H1 (cell line): Measurements from ENCODE around the gene MAPK13. TPM values are rescaled to one million over a fixed set of nuclear protein-coding genes. Genes with fewer than 3 reads are reported as not detected.

ENCODE experiments used
- CTCF ChIA-PET: fragments of 300-600 bp; sonication (Branson Sonifier 250); formaldehyde crosslinking; loops from one replicate; lab custom pipeline; 2021; ENCODE audit not compliant: partially characterized antibody; lab: Charles Lee
- POLR2A ChIA-PET: fragments of 300-600 bp; sonication (Branson Sonifier 250); formaldehyde crosslinking; loops from one replicate; lab custom pipeline; 2021; ENCODE audit warnings: inconsistent platforms; ENCODE audit not compliant: partially characterized antibody; lab: Charles Lee
- DNase-seq, 2 experiments: peaks; one replicate each; pipeline versions ENCODE4 v3.0.0 to v3.0.0-alpha.2; 2010 to 2022; ENCODE audit warnings: low spot score in 2 of 2, low read depth in 1 of 2, mixed read lengths in 1 of 2
- FAIRE-seq: peaks from 2 replicates; lab custom pipeline; 2011; peaks lifted over from hg19 to GRCh38; lab: Jason Lieb, UNC
- H2AFZ ChIP-seq: 2 replicates; pipeline ENCODE4 v1.8.1; 2012; ENCODE audit warnings: low read length, inconsistent platforms
- H2AK5ac ChIP-seq: 2 replicates; pipeline ENCODE4 v1.6.1; 2013; ENCODE audit warnings: low read depth, low read length
- H2BK120ac ChIP-seq: replicated peaks from 2 replicates; pipeline ENCODE3; 2013; ENCODE audit warnings: low read depth, low read length, inconsistent platforms
- H2BK12ac ChIP-seq: 2 replicates; pipeline ENCODE4 v1.6.1; 2013; ENCODE audit warnings: low read depth, low read length
- H2BK15ac ChIP-seq: 2 replicates; pipeline ENCODE4 v1.6.1; 2013; ENCODE audit warnings: low read length
- H2BK20ac ChIP-seq: 2 replicates; pipeline ENCODE4 v1.6.1; 2013; ENCODE audit warnings: low read length
- H2BK5ac ChIP-seq: 2 replicates; pipeline ENCODE4 v1.6.1; 2013; ENCODE audit warnings: low read depth, low read length
- H3K14ac ChIP-seq: 2 replicates; pipeline ENCODE4 v1.6.1; 2013; ENCODE audit warnings: inconsistent platforms; ENCODE audit not compliant: insufficient read length
- H3K18ac ChIP-seq: 2 replicates; pipeline ENCODE4 v1.6.1; 2013; ENCODE audit warnings: low read length; ENCODE audit errors: extremely low read depth
- H3K23ac ChIP-seq: 2 replicates; pipeline ENCODE4 v1.6.1; 2013; ENCODE audit warnings: inconsistent platforms; ENCODE audit not compliant: insufficient read length
- H3K23me2 ChIP-seq: 2 replicates; pipeline ENCODE4 v1.6.1; 2013; ENCODE audit warnings: low read depth, low read length
- H3K27ac ChIP-seq: 2 replicates; pipeline ENCODE4 v1.6.1; 2011; ENCODE audit warnings: low read depth, low read length, inconsistent platforms
- H3K27me3 ChIP-seq, 4 experiments: replicated peaks in 1 of 4; 1 replicate in 1 of 4; 2 replicates in 3 of 4; pipeline versions ENCODE4 v1.6.1 to v1.8.1; 2011 to 2013; ENCODE audit warnings: low read length in 3 of 4, mild to moderate bottlenecking in 3 of 4, inconsistent platforms in 2 of 4, mixed read lengths in 2 of 4, moderate library complexity in 1 of 4; ENCODE audit not compliant: control insufficient read depth in 3 of 4, insufficient read depth in 3 of 4; ENCODE audit errors: extremely low read depth in 1 of 4
- H3K36me3 ChIP-seq, 4 experiments: 2 replicates each; pipeline versions ENCODE4 v1.6.1 to v1.8.1; 2011 to 2013; ENCODE audit warnings: mild to moderate bottlenecking in 4 of 4, low read length in 3 of 4, moderate library complexity in 2 of 4, control low read depth in 1 of 4, inconsistent platforms in 1 of 4; ENCODE audit not compliant: insufficient read depth in 4 of 4, control insufficient read depth in 2 of 4
- H3K4ac ChIP-seq: replicated peaks from 2 replicates; pipeline ENCODE3; 2013; ENCODE audit warnings: low read length, low read depth, mixed read lengths, inconsistent platforms; ENCODE audit not compliant: insufficient read length
- H3K4me1 ChIP-seq, 4 experiments: replicated peaks in 1 of 4; 1 replicate in 1 of 4; 2 replicates in 3 of 4; pipeline versions ENCODE4 v1.6.1 to v1.8.1; 2011 to 2013; ENCODE audit warnings: low read length in 3 of 4, inconsistent platforms in 2 of 4, mixed read lengths in 1 of 4; ENCODE audit not compliant: insufficient read depth in 4 of 4, control insufficient read depth in 3 of 4
- H3K4me2 ChIP-seq, 2 experiments: 2 replicates each; pipeline versions ENCODE4 v1.6.1 to v1.8.1; 2011 to 2013; ENCODE audit warnings: low read depth in 2 of 2, low read length in 2 of 2, control low read depth in 1 of 2, inconsistent platforms in 1 of 2, mild to moderate bottlenecking in 1 of 2; ENCODE audit not compliant: insufficient read depth in 1 of 2
- H3K4me3 ChIP-seq, 4 experiments: fragments of 200-600, 300-600 bp in 1 of 4; sonication (generic), shearing (Covaris generic), sonication (Bioruptor Twin) in 1 of 4; 2 replicates each; pipeline versions ENCODE4 v1.5.1 to v1.8.1; 2011 to 2016; ENCODE audit warnings: low read length in 4 of 4, low read depth in 3 of 4, control low read depth in 2 of 4, inconsistent platforms in 2 of 4, mild to moderate bottlenecking in 2 of 4, mixed read lengths in 1 of 4, moderate library complexity in 1 of 4; ENCODE audit not compliant: insufficient read depth in 2 of 4; ENCODE audit errors: extremely low read depth in 1 of 4
- H3K56ac ChIP-seq: replicated peaks from 2 replicates; pipeline ENCODE3; 2013; ENCODE audit warnings: low read depth, mild to moderate bottlenecking, mixed read lengths, low read length, inconsistent platforms; ENCODE audit not compliant: insufficient read length
- H3K79me1 ChIP-seq: 2 replicates; pipeline ENCODE4 v1.6.1; 2013; ENCODE audit warnings: low read depth, low read length, control low read depth
- H3K79me2 ChIP-seq, 2 experiments: 2 replicates each; pipeline versions ENCODE4 v1.6.1 to v1.8.1; 2012 to 2013; ENCODE audit warnings: low read length in 2 of 2, mild to moderate bottlenecking in 2 of 2, inconsistent platforms in 1 of 2; ENCODE audit not compliant: insufficient read depth in 2 of 2, control insufficient read depth in 1 of 2
- H3K9ac ChIP-seq, 4 experiments: replicated peaks in 1 of 4; 1 replicate in 1 of 4; 2 replicates in 3 of 4; pipeline versions ENCODE4 v1.6.1 to v1.8.1; 2011 to 2013; ENCODE audit warnings: low read depth in 3 of 4, low read length in 3 of 4, control low read depth in 2 of 4, mild to moderate bottlenecking in 2 of 4, moderate library complexity in 2 of 4, inconsistent platforms in 1 of 4; ENCODE audit errors: extremely low read depth in 1 of 4
- H3K9me3 ChIP-seq, 2 experiments: 2 replicates each; pipeline versions ENCODE4 v1.6.1 to v1.8.1; 2012 to 2013; ENCODE audit warnings: mild to moderate bottlenecking in 2 of 2, moderate library complexity in 2 of 2, control low read depth in 1 of 2, inconsistent platforms in 1 of 2, low read depth in 1 of 2, low read length in 1 of 2, mixed read lengths in 1 of 2; ENCODE audit not compliant: insufficient read depth in 2 of 2
- H4K20me1 ChIP-seq, 2 experiments: replicated peaks in 1 of 2; 2 replicates each; pipeline versions ENCODE3 to v1.8.1; 2011 to 2013; ENCODE audit warnings: inconsistent platforms in 2 of 2, low read length in 2 of 2, mild to moderate bottlenecking in 1 of 2; ENCODE audit not compliant: insufficient read depth in 2 of 2, control insufficient read depth in 1 of 2
- H4K5ac ChIP-seq: 2 replicates; pipeline ENCODE4 v1.6.1; 2013; ENCODE audit warnings: low read length, low read depth, mixed read lengths, inconsistent platforms; ENCODE audit not compliant: insufficient read length
- H4K8ac ChIP-seq: 2 replicates; pipeline ENCODE4 v1.8.0; 2013; ENCODE audit warnings: mild to moderate bottlenecking, moderate library complexity, low read length, inconsistent platforms; ENCODE audit not compliant: insufficient read depth; ENCODE audit errors: extremely low read depth
- H4K91ac ChIP-seq: replicated peaks from 2 replicates; pipeline ENCODE3; 2013; ENCODE audit warnings: low read length, mixed read lengths, inconsistent platforms; ENCODE audit not compliant: insufficient read length
- BACH1 ChIP-seq: IDR thresholded peaks from 2 replicates; pipeline ENCODE4 v1.6.1; 2012; ENCODE audit warnings: low read length, improper control_type of control experiment
- CTBP2 ChIP-seq: IDR thresholded peaks from 2 replicates; pipeline ENCODE4 v1.7.0; 2011; ENCODE audit warnings: borderline replicate concordance, mild to moderate bottlenecking, moderate library complexity, mixed read lengths, low read length; ENCODE audit not compliant: insufficient read depth, insufficient read length
- CTCF ChIP-seq, 3 experiments: IDR thresholded peaks; 1 replicate in 2 of 3; 2 replicates in 1 of 3; pipeline versions ENCODE4 v1.5.1 to v1.6.1; 2011; ENCODE audit warnings: low read length in 3 of 3, mild to moderate bottlenecking in 3 of 3, inconsistent platforms in 2 of 3, low read depth in 1 of 3, moderate library complexity in 1 of 3; ENCODE audit not compliant: insufficient read depth in 1 of 3; ENCODE audit errors: control extremely low read depth in 1 of 3
- FOSL1 ChIP-seq: IDR thresholded peaks from 2 replicates; pipeline ENCODE4 v1.6.1; 2011; ENCODE audit warnings: mild to moderate bottlenecking, low read depth, low read length, moderate library complexity; ENCODE audit not compliant: insufficient read depth
- JUND ChIP-seq: IDR thresholded peaks from 2 replicates; pipeline ENCODE4 v1.6.1; 2011; ENCODE audit warnings: mild to moderate bottlenecking, improper control_type of control experiment, low read length
- KDM4A ChIP-seq: IDR thresholded peaks from one replicate; pipeline ENCODE4 v1.7.1; 2012; ENCODE audit warnings: low read depth, mild to moderate bottlenecking, moderate library complexity, low read length, inconsistent platforms; ENCODE audit not compliant: severe bottlenecking
- SUZ12 ChIP-seq: fragments of 200-600 bp; sonication (generic); IDR thresholded peaks from 2 replicates; pipeline ENCODE4 v1.6.1; 2012; ENCODE audit warnings: mild to moderate bottlenecking, inconsistent platforms, low read length, moderate library complexity, mixed read lengths
- YY1 ChIP-seq: IDR thresholded peaks from 2 replicates; pipeline ENCODE4 v1.6.1; 2011; ENCODE audit warnings: low read depth, mild to moderate bottlenecking, low read length
- WGBS, 2 experiments: shearing (Covaris generic) in 1 of 2; methylation state at CpG; one replicate each; pipeline versions ENCODE4 v1.1.6 to v1.1.7; 2013 to 2015; ENCODE audit warnings: low lambda C conversion rate in 2 of 2, mixed read lengths in 2 of 2, inconsistent platforms in 1 of 2, low coverage in 1 of 2, missing lambda C conversion rate in 1 of 2; ENCODE audit not compliant: insufficient replicate concordance in 2 of 2, insufficient coverage in 1 of 2, insufficient read length in 1 of 2; ENCODE audit errors: extremely low coverage in 1 of 2, missing lambda C conversion rate in 1 of 2; 5-methylcytosine and 5-hydroxymethylcytosine counted together
- polyA plus RNA-seq, 7 experiments: library from polyadenylated mRNA; depleted of rRNA in 3 of 7; stranded (reverse) in 5 of 7; unstranded in 2 of 7; fragments of >200 nt in 5 of 7; fragments of 200-250 nt in 2 of 7; gene quantifications; 1 replicate in 5 of 7; 2 replicates in 1 of 7; 4 replicates in 1 of 7; pipeline versions ENCODE4 v1.2.1 to v1.2.3, GENCODE V29; 2011 to 2013; ENCODE audit warnings: missing spikeins in 2 of 7, mixed read lengths in 2 of 7
- total RNA-seq: library from RNA; stranded (reverse); fragmentation: NEBNext Ultra II Directional; extraction: Animal tissue kit (Norgen Biotek cat#: 25700); gene quantifications from 2 replicates; pipeline ENCODE4 v1.2.1, GENCODE V29; 2021

MAPK13 gene
- total and polyA plus RNA-seq, 2 of the 8 experiments (the other 6 are each of a cell fraction or from before 2014, with no cell fraction given) = 10.1 to 14.1 TPM

GRCh38 chr6:36126553-36127458 lies 3.5 kb upstream of the MAPK13 start:
- no peak overlapping the region for H3K4me2 ChIP-seq
- H3K23ac ChIP-seq = no peak overlapping the region
- no peak overlapping the region for H2BK120ac ChIP-seq
- H3K4ac ChIP-seq = no peak overlapping the region
- no peak overlapping the region for H3K27ac ChIP-seq
- FAIRE-seq (no peak), DNase-seq (no peak)
- no peak overlapping the region for H4K8ac ChIP-seq
- ChIA-PET CTCF (interaction anchor here (0.6 to 3.4 kb wide), 7 partner anchors 9 to 151 kb away, joined by 3 to 19 read pairs (median 4); no protein-coding TSS in a partner anchor), POLR2A (interaction anchor here (0.7 to 1.2 kb wide), 2 partner anchors 8 to 11 kb away, joined by 3 read pairs; no protein-coding TSS in a partner anchor)
- no peak overlapping the region for H2BK20ac ChIP-seq
- H2BK12ac ChIP-seq = peak overlapping the region; percentile 87; the same call in 1 of the 2 replicates
- peaks cover 5 to 9% (median 8%) of the 10 kb centered on the region in 4 experiments for H3K4me1 ChIP-seq
- H2AK5ac ChIP-seq = 0 out of 2 replicates have a peak overlapping the region, but pooled peaks have one; percentile 18
- peaks cover 0 to 10% (median 3%) of the 10 kb centered on the region in 4 experiments; a peak in 4 of 7 replicates for H3K27me3 ChIP-seq
- 0 out of 2 replicates have a peak overlapping the region, but pooled peaks have one; percentile 53 for H2BK15ac ChIP-seq
- no peak overlapping the region for H4K5ac ChIP-seq
- H3K79me2 ChIP-seq = no peaks in the 10 kb centered on the region
- H4K91ac ChIP-seq = no peak overlapping the region
- 87% methylated on average over 10 of the region's 10 CpGs; no CpG with 5 or more reads in 1 of the 2 experiments for WGBS, 2 experiments
- no peak overlapping the region for H3K4me3 ChIP-seq
- H4K20me1 ChIP-seq = no peaks in the 10 kb centered on the region
- H3K9ac ChIP-seq = no peak overlapping the region
- no peaks in the 10 kb centered on the region for H3K9me3 ChIP-seq
- H3K36me3 ChIP-seq = no peaks in the 10 kb centered on the region
- no peak overlapping the region for H2BK5ac ChIP-seq
- no peak overlapping the region for H3K14ac ChIP-seq
- no peak overlapping the region for H3K18ac ChIP-seq
- H3K79me1 ChIP-seq = no peaks in the 10 kb centered on the region
- H3K23me2 ChIP-seq = peaks cover 9% of the 10 kb centered on the region; the same call in 1 of the 2 replicates
- no peak overlapping the region for H2AFZ ChIP-seq
- no peak overlapping the region for H3K56ac ChIP-seq
- TF ChIP-seq KDM4A = no peak
- TF ChIP-seq FOSL1 = no peak
- no peak for TF ChIP-seq SUZ12
- no peak for TF ChIP-seq CTCF (IDR thresholded peaks at IDR 0.05; ENCODE audit: control extremely low read depth in 1 of 3, insufficient read depth in 1 of 3, low read depth in 1 of 3, low read length in 3 of 3)
- no peak for TF ChIP-seq JUND
- TF ChIP-seq BACH1 = no peak
- no peak for TF ChIP-seq YY1
- TF ChIP-seq CTBP2 = no peak
